NCI-H2107 treated with DMSO at 0.1 percent for 48 hours (cell line): ENCODE measurements around the gene DENND5B.
"Not testable (repeated sequence)": the region's sequence is repeated elsewhere in the genome, so short reads cannot be mapped to it uniquely, and the experiment has no call there.

Experiments used
- DNase-seq: peaks from one replicate; lab custom pipeline; 2025; ENCODE audit not compliant: unreplicated experiment; lab: John Stamatoyannopoulos, UW

The DENND5B gene

DNA sequence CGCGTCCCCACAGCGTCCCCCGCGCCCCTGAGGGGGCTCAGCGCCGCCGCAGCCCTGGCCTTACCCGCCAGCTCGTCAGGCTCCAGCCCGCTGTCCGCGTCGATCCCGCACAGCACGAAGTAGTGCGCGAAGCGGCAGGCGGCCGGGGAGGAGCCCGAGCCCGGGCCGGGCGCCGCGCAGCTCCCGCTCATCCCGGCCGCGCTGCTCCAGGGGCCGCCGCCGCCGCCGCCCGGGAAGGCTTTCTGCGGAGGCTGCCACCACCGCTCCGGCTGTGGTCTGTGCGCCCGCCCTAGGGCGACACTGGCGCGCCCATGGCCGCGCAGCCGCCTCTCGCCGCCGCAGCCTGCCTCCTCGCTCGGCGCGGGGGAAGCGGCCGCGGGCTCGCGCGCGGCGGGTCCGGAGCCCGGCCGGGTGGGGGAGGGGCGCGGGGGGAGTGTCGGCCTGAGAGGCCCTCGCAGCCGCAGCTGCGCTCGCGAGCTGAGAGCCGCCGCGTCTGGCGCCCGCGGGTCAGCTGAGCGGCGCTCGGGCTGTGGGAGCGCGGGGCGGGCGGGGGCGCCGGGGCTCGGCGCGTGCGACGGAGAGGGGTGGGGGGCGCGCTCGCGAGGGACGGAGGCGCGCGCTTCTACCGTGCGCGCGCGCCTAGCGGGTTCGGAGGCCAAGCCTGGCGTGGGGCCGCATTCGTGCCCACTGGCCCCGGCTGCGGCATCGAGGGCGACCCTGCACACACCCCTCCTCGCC is at the start of gene DENND5B:
Gene DENND5B (minus strand): TSS at position 495 of the 738 bp plus-strand sequence. CDS start 304 bp downstream, at position 191.
- no peak for DNase-seq

GRCh38 chr12:31634620-31635019 is 43.7 kb upstream of the DENND5B start:
- DNase-seq, result no peak

- no peak for DNase-seq
These were observed 42.5 kb upstream of the DENND5B start for GRCh38 chr12:31633464-31633863.

- no peak for DNase-seq
These were observed 40.9 kb upstream of the DENND5B start for GRCh38 chr12:31631809-31632208.

DNA sequence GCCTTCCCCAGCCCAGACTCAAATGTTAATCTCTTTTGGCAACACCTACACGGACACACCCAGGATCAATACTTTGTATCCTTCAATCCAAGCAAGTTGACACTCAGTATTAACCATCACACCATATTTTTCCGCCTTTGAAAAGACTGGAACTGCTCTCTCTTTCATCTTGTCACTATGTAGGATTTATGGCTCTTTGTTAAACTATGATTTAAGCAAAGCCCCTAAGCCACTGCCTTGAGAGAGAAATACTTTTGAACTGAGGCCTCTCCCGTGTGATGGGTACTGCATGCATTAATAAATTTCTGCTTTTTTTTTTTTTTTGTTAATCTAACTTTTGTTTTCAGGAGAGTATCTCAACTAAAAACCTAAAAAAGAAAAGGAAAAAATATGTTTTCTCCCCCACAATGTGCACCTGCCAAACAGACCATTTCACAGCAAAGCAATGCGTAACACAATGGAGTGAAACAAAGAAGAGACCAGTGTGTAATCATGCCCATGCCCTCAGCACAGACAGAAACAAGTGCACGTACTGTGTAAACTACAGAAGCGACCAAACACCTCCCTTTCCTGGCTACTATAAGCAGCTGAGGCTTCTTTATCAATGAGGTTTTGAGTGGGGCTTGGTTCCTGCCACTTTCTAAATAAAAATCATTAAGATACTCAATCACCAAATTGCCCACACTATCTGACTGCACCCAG is 40.2 kb upstream of the DENND5B start:
- DNase-seq, result no peak

- DNase-seq, result no peak
These were observed 39.1 kb upstream of the DENND5B start for GRCh38 chr12:31629756-31630732.

GRCh38 chr12:31627456-31628054 is 36.6 kb upstream of the DENND5B start:
- DNase-seq, result no peak

DNA sequence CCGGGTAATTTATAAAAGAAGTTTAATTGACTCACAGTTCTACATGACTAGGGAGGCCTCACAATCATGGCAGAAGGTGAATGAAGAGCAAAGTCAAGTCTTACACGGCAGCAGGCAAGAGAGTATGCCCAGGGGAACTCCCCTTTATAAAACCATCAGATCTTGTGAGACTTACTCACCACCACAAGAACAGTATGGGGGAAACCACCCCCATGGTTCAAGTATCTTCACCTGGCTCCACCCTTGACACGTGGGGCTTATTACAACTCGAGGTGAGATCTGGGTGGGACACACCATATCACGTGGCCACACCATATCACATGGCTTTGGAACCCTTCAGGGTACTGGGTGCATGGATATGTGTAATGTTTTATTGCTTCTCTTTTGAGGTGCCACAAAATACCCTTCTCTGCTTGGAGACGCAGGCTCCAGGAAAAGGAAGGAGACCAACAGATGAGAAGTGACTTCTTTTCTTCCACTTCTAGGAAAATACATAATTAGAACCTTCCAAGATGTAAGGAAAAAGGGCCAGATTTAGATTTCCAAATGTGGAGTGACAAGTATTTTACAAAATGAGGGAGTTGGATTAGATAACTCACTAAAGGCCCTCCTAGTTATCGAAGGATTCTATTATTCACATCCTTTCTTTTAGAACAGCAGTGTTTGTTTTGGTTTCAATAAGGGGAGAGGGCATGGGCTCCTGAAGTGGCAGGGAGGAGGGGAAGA is 35.5 kb upstream of the DENND5B start:
- no peak for DNase-seq

DNA sequence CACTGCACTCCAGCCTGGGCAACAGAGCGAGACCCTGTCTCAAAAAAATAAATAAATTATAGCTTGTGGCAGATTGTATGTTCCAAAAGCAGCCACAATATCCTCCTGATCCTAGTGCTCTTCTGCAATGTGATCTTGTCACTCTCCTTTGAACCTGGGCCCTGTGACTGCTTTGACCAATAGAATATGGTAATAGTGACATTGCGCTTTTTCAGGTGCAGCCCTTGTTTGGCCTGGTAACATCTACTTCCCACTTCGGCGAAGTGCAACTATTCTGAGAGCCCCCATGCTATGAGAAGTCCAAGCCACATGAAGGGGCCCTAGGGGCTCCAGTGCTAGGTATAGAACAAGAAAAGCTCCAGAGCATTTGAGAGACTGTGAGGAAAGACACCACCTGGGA is 31.1 kb upstream of the DENND5B start:
- DNase-seq, result no peak

- DNase-seq, result no peak
These were observed 29.4 kb upstream of the DENND5B start for GRCh38 chr12:31620311-31620710.

- no peak for DNase-seq
These were observed 27.5 kb upstream of the DENND5B start for GRCh38 chr12:31618228-31619025.

GRCh38 chr12:31612819-31613218 is 21.9 kb upstream of the DENND5B start:
- no peak for DNase-seq

GRCh38 chr12:31608299-31608698 is 17.4 kb upstream of the DENND5B start:
- DNase-seq, result not testable (repeated sequence)

- DNase-seq, result no peak
These were observed 14.6 kb upstream of the DENND5B start for GRCh38 chr12:31605531-31605930.

GRCh38 chr12:31603546-31604009 is 12.6 kb upstream of the DENND5B start:
- no peak for DNase-seq

DNA sequence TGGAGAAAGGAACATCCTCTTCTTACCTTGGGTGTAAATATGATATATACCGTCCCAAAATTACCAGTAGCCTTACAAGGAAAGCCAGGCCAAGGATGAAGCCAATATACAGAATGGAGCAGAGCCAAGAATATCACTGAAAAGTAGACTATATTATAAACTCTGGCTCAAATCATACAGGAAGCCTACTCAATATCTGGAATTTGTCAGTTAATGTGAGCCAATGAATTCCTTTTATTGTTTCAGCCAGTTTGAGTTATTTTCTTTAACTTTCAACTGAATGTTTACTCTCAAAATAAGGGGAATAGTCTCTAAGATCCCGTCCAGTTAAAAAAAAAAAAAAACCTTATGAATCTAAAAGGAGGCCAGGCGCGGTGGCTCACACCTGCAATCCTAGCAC is 9.8 kb upstream of the DENND5B start:
- no peak for DNase-seq

GRCh38 chr12:31600252-31600651 is 9.3 kb upstream of the DENND5B start:
- DNase-seq, result no peak

GRCh38 chr12:31599053-31599452 is 8.1 kb upstream of the DENND5B start:
- no peak for DNase-seq

DNA sequence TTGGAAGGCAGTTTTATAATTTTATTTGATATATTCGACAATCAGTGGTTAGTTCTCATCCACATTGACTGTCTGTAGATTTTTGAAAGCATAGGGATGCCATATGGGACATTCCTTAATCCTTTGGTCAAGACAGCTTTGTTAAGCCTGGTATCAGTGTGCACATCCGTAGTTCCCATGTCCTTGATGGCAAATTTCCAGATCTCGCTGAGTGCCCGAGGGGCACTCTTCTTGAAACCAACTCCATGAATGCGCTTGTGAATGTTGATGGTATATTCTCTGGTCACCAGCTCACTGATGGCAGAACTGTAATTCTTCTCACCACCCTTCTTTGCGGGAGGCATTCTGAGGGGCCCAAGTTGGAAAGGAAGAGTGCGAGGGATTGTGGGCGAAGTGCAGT is 6.1 kb upstream of the DENND5B start:
- DNase-seq, result no peak
